GM12865 (cell line): ENCODE measurements around the gene UBAC2.

Source experiments
- DNase-seq: peaks from one replicate; pipeline ENCODE4 v3.0.0; 2010; ENCODE audit warnings: low read depth
- H3K4me3 ChIP-seq: 2 replicates; pipeline ENCODE4 v1.5.1; 2011; ENCODE audit warnings: mild to moderate bottlenecking, low read depth, low read length, control low read depth
- CTCF ChIP-seq: IDR thresholded peaks from 2 replicates; pipeline ENCODE4 v1.5.1; 2011; ENCODE audit warnings: low read length, control low read depth, low read depth, inconsistent platforms; ENCODE audit not compliant: insufficient read depth; ENCODE audit errors: missing control alignments

Gene UBAC2

GRCh38 chr13:99276706-99277105 is 76.1 kb downstream of the UBAC2 start:
- DNase-seq: no peak
- TF ChIP-seq CTCF: no peak
- H3K4me3 ChIP-seq: no peak overlapping the region

- TF ChIP-seq CTCF: no peak
- no peak overlapping the region for H3K4me3 ChIP-seq
- no peak for DNase-seq
Measured at GRCh38 chr13:99277629-99278028, 77.0 kb downstream of the UBAC2 start.

- no peak overlapping the region for H3K4me3 ChIP-seq
- no peak for TF ChIP-seq CTCF
Measured at GRCh38 chr13:99278200-99278599, 77.5 kb downstream of the UBAC2 start.

GRCh38 chr13:99278843-99279242 is 78.2 kb downstream of the UBAC2 start:
- TF ChIP-seq CTCF: no peak
- no peak for DNase-seq
- no peak overlapping the region for H3K4me3 ChIP-seq

More at GRCh38 chr13:99278200-99278599, 77.5 kb downstream of the UBAC2 start:
- no peak for DNase-seq

- H3K4me3 ChIP-seq: no peak overlapping the region
- TF ChIP-seq CTCF: no peak
- DNase-seq: no peak
Measured at GRCh38 chr13:99279637-99280036, 79.0 kb downstream of the UBAC2 start.

GRCh38 chr13:99280166-99280565 is 79.5 kb downstream of the UBAC2 start:
- TF ChIP-seq CTCF: no peak
- no peak overlapping the region for H3K4me3 ChIP-seq
- no peak for DNase-seq

- peak; percentile 81 for DNase-seq
- peak overlapping the region; percentile 19 for H3K4me3 ChIP-seq
- no peak for TF ChIP-seq CTCF
Measured at GRCh38 chr13:99281811-99282263, 81.2 kb downstream of the UBAC2 start.
